Measurements from ENCODE around the gene SLC38A10. TPM values are rescaled to one million over a fixed set of nuclear protein-coding genes. Genes with fewer than 3 reads are reported as not detected.

The SLC38A10 gene
- total RNA-seq, 1 donor from 2014 or later, result 94.4 TPM

- DNase-seq (ENCODE audit: low spot score), result no peak
These were observed 87.2 kb downstream of the SLC38A10 start for GRCh38 chr17:81207610-81208581.

- DNase-seq (ENCODE audit: low spot score), result no peak
These were observed 88.5 kb downstream of the SLC38A10 start for GRCh38 chr17:81206657-81207056.

GRCh38 chr17:81206166-81206565 is 88.9 kb downstream of the SLC38A10 start:
- no peak for DNase-seq (ENCODE audit: low spot score)

- DNase-seq (ENCODE audit: low spot score), result no peak
These were observed 90.5 kb downstream of the SLC38A10 start for GRCh38 chr17:81204578-81204977.

- no peak for DNase-seq (ENCODE audit: low spot score)
These were observed 92.0 kb downstream of the SLC38A10 start for GRCh38 chr17:81203136-81203535.

- no peak for DNase-seq (ENCODE audit: low spot score)
These were observed 92.8 kb downstream of the SLC38A10 start for GRCh38 chr17:81202318-81202717.

GRCh38 chr17:81200695-81201580 is 94.2 kb downstream of the SLC38A10 start:
- peak; percentile 77 for DNase-seq (ENCODE audit: low spot score)

- no peak for DNase-seq (ENCODE audit: low spot score)
These were observed 94.9 kb downstream of the SLC38A10 start for GRCh38 chr17:81200201-81200600.

GRCh38 chr17:81199482-81199830 is 95.7 kb downstream of the SLC38A10 start:
- DNase-seq (ENCODE audit: low spot score), result no peak

- DNase-seq (ENCODE audit: low spot score), result no peak
These were observed 96.2 kb downstream of the SLC38A10 start for GRCh38 chr17:81198826-81199481.

GRCh38 chr17:81197831-81198490 is 97.1 kb downstream of the SLC38A10 start:
- no peak for DNase-seq (ENCODE audit: low spot score)

- DNase-seq (ENCODE audit: low spot score), result no peak
These were observed 97.7 kb downstream of the SLC38A10 start for GRCh38 chr17:81197409-81197795.

- no peak for DNase-seq (ENCODE audit: low spot score)
These were observed 98.3 kb downstream of the SLC38A10 start for GRCh38 chr17:81196505-81197408.

GRCh38 chr17:81195941-81196495 is 99.1 kb downstream of the SLC38A10 start:
- no peak for DNase-seq (ENCODE audit: low spot score)

Other genes starting within 250 kb of the SLC38A10 start
- gene PVALEF, start 129.8 kb downstream of the SLC38A10 start, total RNA-seq, result not detected
- gene AATK, start 129.1 kb downstream of the SLC38A10 start, total RNA-seq, result 3.4 TPM
- 5.4 TPM for gene CEP131, start 72.3 kb downstream of the SLC38A10 start, total RNA-seq
- 37.1 TPM for gene TEPSIN, start 56.3 kb downstream of the SLC38A10 start, total RNA-seq
- 52.9 TPM for gene NDUFAF8, start 56.0 kb downstream of the SLC38A10 start, total RNA-seq
- gene BAHCC1, start 100.2 kb upstream of the SLC38A10 start, total RNA-seq, result 23.7 TPM
- gene ACTG1, start 217.5 kb upstream of the SLC38A10 start, total RNA-seq, result 3,857 TPM
- 4.2 TPM for gene FSCN2, start 233.1 kb upstream of the SLC38A10 start, total RNA-seq

All from ureter (tissue), 1 donor.